NB4 (cell line): ENCODE results near the gene NOD1.

Source experiments
- CTCF ChIP-seq: IDR thresholded peaks from one replicate; pipeline ENCODE4 v1.5.1; 2012; ENCODE audit warnings: low read depth, low read length
- POLR2A ChIP-seq: IDR thresholded peaks from 2 replicates; pipeline ENCODE4 v1.6.1; 2011; ENCODE audit warnings: mild to moderate bottlenecking; ENCODE audit not compliant: insufficient read length; ENCODE audit errors: extremely low read depth

- TF ChIP-seq CTCF (no peak), POLR2A (no peak)
Observed at GRCh38 chr7:30382607-30383006, 96.0 kb downstream of the NOD1 start.
